ENCODE results near the gene SLC30A2. TPM values are rescaled to one million over a fixed set of nuclear protein-coding genes. Genes with fewer than 3 reads are reported as not detected.

The SLC30A2 gene
- total RNA-seq, 1 experiment from 2014 or later: 0.23 TPM

GRCh38 chr1:26006710-26007109, 39.2 kb downstream of the SLC30A2 start:
- H3K27me3 ChIP-seq (ENCODE audit: control insufficient read depth, insufficient read depth, low read length): no peaks in the 10 kb centered on the region
- BruUV-seq (replicated peaks): no TSS peak
- ChIA-PET CTCF (no interaction called here), POLR2A (no interaction called here)
- DNase-seq (ENCODE audit: low read depth, low spot score): no peak
- no peaks in the 10 kb centered on the region for H3K36me3 ChIP-seq (ENCODE audit: control insufficient read depth, insufficient read depth, low read length)
- no peak for ATAC-seq
- H3K27ac ChIP-seq (ENCODE audit: low read length): no peak overlapping the region
- no peak for TF ChIP-seq SIN3A (IDR thresholded peaks at IDR 0.05; ENCODE audit: borderline replicate concordance, insufficient read depth, low read depth, low read length)
- TF ChIP-seq CTCF (IDR thresholded peaks at IDR 0.05): no peak
- no peak for TF ChIP-seq REST (IDR thresholded peaks at IDR 0.05; ENCODE audit: insufficient read depth in 1 of 2, low read depth in 2 of 2, low read length in 1 of 2)
- no peak for TF ChIP-seq POLR2AphosphoS5 (IDR thresholded peaks at IDR 0.05; ENCODE audit: low read depth, low read length)
- TF ChIP-seq TCF7L2 (IDR thresholded peaks at IDR 0.05; ENCODE audit: low read depth, low read length): no peak
- in situ Hi-C loops (cut with HindIII; ENCODE audit: low pct_unique_long_range_greater_than_20kb, low sequenced_read_pairs) (no loop called here), intact Hi-C loops (cut with micrococcal nuclease; ENCODE audit: unreplicated experiment) (no loop called here)
- H3K4me1 ChIP-seq (ENCODE audit: control insufficient read depth, insufficient read depth, low read length): no peaks in the 10 kb centered on the region
- H3K9me3 ChIP-seq (ENCODE audit: control insufficient read depth, insufficient read depth, low read depth, low read length): no peaks in the 10 kb centered on the region
- H3K4me3 ChIP-seq (ENCODE audit: low read depth in 2 of 2, low read length in 2 of 2): no peak overlapping the region

- in situ Hi-C loops (cut with HindIII; ENCODE audit: low pct_unique_long_range_greater_than_20kb, low sequenced_read_pairs): no loop called here
- TF ChIP-seq SIN3A (IDR thresholded peaks at IDR 0.05; ENCODE audit: borderline replicate concordance, insufficient read depth, low read depth, low read length) (no peak), TCF7L2 (IDR thresholded peaks at IDR 0.05; ENCODE audit: low read depth, low read length) (no peak), REST (IDR thresholded peaks at IDR 0.05; ENCODE audit: insufficient read depth in 1 of 2, low read depth in 2 of 2, low read length in 1 of 2) (no peak), POLR2AphosphoS5 (IDR thresholded peaks at IDR 0.05; ENCODE audit: low read depth, low read length) (no peak), CTCF (IDR thresholded peaks at IDR 0.05) (no peak)
- ATAC-seq (no peak), DNase-seq (ENCODE audit: low read depth, low spot score) (no peak)
- no TSS peak for BruUV-seq (replicated peaks)
- intact Hi-C loops (cut with micrococcal nuclease; ENCODE audit: unreplicated experiment): no loop called here
- Histone ChIP-seq H3K4me1 (ENCODE audit: control insufficient read depth, insufficient read depth, low read length) (no peaks in the 10 kb centered on the region), H3K27ac (ENCODE audit: low read length) (no peak overlapping the region), H3K4me3 (ENCODE audit: low read depth in 2 of 2, low read length in 2 of 2) (no peak overlapping the region), H3K36me3 (ENCODE audit: control insufficient read depth, insufficient read depth, low read length) (no peaks in the 10 kb centered on the region), H3K9me3 (ENCODE audit: control insufficient read depth, insufficient read depth, low read depth, low read length) (no peaks in the 10 kb centered on the region), H3K27me3 (ENCODE audit: control insufficient read depth, insufficient read depth, low read length) (no peaks in the 10 kb centered on the region)
- ChIA-PET POLR2A (no interaction called here), CTCF (no interaction called here)
Observed at GRCh38 chr1:26005434-26006105, 40.3 kb downstream of the SLC30A2 start.
